Islet of Langerhans (tissue), 1 donor: Measurements from ENCODE around the gene VPS11.
A peak's percentile ranks its signal among the peaks of the same experiment; 100 is the strongest.

Source experiments
- FAIRE-seq: peaks from one replicate; lab custom pipeline; 2011; peaks lifted over from hg19 to GRCh38; lab: Jason Lieb, UNC

Gene VPS11

GRCh38 chr11:119103793-119104192 lies 36.2 kb downstream of the VPS11 start:
- FAIRE-seq = no peak

GRCh38 chr11:119106564-119107537 lies 39.2 kb downstream of the VPS11 start, which contains the start of gene C2CD2L:
C2CD2L (plus strand) TSS chr11:119107344; CDS start chr11:119107742, 398 bp downstream.
- FAIRE-seq = no peak

- FAIRE-seq = no peak
Measured at GRCh38 chr11:119107538-119108145, 40.0 kb downstream of the VPS11 start.

- no peak for FAIRE-seq
Measured at GRCh38 chr11:119108146-119108856, 40.7 kb downstream of the VPS11 start.

GRCh38 chr11:119108857-119109221 lies 41.2 kb downstream of the VPS11 start:
- FAIRE-seq = no peak

GRCh38 chr11:119109843-119110242 lies 42.2 kb downstream of the VPS11 start:
- no peak for FAIRE-seq

GRCh38 chr11:119110439-119110838 lies 42.8 kb downstream of the VPS11 start:
- no peak for FAIRE-seq

- no peak for FAIRE-seq
Measured at GRCh38 chr11:119111361-119111925, 43.8 kb downstream of the VPS11 start.

- FAIRE-seq = no peak
Measured at GRCh38 chr11:119112314-119113020, 44.8 kb downstream of the VPS11 start.

GRCh38 chr11:119113716-119114115 lies 46.1 kb downstream of the VPS11 start:
- FAIRE-seq = no peak

GRCh38 chr11:119114351-119114750 lies 46.7 kb downstream of the VPS11 start:
- no peak for FAIRE-seq

GRCh38 chr11:119115484-119116234 lies 48.0 kb downstream of the VPS11 start:
- FAIRE-seq = no peak

- no peak for FAIRE-seq
Measured at GRCh38 chr11:119116235-119116594, 48.6 kb downstream of the VPS11 start.

- FAIRE-seq = no peak
Measured at GRCh38 chr11:119116601-119117000, 49.0 kb downstream of the VPS11 start.

GRCh38 chr11:119117004-119117706 lies 49.5 kb downstream of the VPS11 start:
- no peak for FAIRE-seq

GRCh38 chr11:119118227-119118626 lies 50.6 kb downstream of the VPS11 start:
- FAIRE-seq = no peak

- no peak for FAIRE-seq
Measured at GRCh38 chr11:119118946-119119345, 51.3 kb downstream of the VPS11 start.

- FAIRE-seq = no peak
Measured at GRCh38 chr11:119120639-119121007, 53.0 kb downstream of the VPS11 start.

GRCh38 chr11:119121008-119121810 lies 53.6 kb downstream of the VPS11 start, which contains the start of gene HINFP:
HINFP (plus strand) TSS chr11:119121580; CDS start chr11:119126945, 5,365 bp downstream.
- FAIRE-seq = peak; percentile 91

GRCh38 chr11:119121811-119122124 lies 54.1 kb downstream of the VPS11 start:
- FAIRE-seq = no peak
